Measurements from ENCODE around the gene WDR4.
"Not testable (repeated sequence)": the region's sequence is repeated elsewhere in the genome, so short reads cannot be mapped to it uniquely, and the experiment has no call there.

WDR4 gene

GRCh38 chr21:42852925-42853570 is 26.3 kb downstream of the WDR4 start:
- no peak for DNase-seq

DNA sequence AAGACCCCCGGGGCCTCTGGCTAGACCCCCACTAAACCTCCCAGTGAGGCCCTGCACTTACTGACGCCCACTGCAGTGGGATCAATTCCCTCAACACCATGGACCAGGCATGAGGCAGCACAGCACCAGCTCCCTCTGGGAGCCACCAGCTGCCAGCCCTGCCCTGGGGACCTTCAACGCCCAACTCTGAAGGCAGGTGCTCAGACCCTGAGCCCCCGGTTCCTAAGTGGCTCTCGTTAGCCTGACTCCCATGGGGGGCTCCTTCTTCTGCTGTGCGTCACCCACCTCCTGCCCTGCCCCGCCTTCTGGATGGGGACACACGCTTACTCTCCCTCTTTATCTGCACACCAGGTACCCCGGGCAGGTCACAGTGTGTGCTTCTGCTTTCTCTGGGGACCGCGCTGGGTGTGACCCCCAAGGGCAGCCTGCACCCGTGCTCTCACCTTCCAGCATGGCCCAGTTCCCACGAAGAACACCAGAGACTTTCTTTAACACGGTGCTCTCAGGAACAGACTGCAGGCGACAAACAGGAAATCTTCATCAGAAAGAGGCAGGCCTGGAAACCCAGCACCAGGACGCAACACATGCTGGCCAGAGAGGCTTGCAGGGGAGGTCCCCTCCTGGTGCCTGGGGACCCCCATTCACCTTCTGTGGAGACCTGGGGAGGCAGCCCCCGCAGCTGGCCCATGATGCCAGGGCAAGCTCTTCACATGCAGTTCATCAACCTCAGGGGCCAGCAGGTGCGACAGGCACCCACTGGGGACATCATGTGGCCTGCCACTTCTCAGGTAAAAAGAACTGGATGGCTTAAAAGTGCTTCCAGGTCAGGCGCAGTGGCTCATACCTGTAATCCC is 27.3 kb downstream of the WDR4 start:
- no peak for DNase-seq

DNA sequence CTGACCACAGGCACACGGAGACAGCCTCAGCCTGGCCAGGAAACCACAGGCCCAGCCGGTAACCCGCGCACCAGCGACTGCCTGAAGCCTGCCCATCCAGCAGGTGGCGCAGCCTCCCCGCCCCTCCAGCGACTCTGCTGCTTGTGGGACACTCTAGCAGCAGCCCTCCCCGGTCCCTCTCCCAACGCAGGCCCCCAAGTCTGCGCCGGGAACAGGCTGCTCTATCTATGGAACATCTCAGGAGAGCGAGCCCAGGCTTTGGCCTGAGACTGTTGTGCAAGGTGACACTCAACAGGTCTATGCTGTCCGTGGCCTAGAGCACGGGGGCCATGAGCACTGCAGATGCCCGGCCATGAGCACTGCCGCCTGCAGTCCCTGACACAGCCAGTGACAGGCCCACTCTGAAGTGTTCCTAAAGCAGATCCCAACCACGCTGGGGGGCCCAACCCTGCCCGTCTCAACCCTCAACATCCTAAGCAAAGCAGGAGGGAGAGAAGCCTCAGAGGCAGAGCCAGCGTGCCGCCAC is 28.4 kb downstream of the WDR4 start:
- peak; percentile 27 to 65 (median 44) for DNase-seq

DNA sequence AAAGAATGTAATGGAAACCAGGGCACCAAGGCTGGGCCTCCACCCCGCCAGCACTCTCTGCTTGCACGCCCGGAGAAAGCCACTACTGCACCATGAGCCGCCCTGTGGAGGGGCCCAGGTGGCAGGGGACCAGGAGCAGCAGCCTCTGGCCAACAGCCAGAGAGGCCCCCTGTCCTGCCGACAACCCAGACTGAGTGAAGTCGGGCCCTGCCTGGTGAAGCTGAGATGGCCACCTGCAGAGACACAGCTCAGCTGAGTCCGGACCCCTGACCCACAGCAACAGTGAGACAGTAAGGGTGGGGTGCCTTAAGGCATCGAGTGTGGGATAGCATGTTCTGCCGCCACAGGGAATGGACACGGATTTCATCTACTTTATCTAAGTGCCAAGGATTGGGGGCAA is 28.9 kb downstream of the WDR4 start:
- DNase-seq, result no peak

DNA sequence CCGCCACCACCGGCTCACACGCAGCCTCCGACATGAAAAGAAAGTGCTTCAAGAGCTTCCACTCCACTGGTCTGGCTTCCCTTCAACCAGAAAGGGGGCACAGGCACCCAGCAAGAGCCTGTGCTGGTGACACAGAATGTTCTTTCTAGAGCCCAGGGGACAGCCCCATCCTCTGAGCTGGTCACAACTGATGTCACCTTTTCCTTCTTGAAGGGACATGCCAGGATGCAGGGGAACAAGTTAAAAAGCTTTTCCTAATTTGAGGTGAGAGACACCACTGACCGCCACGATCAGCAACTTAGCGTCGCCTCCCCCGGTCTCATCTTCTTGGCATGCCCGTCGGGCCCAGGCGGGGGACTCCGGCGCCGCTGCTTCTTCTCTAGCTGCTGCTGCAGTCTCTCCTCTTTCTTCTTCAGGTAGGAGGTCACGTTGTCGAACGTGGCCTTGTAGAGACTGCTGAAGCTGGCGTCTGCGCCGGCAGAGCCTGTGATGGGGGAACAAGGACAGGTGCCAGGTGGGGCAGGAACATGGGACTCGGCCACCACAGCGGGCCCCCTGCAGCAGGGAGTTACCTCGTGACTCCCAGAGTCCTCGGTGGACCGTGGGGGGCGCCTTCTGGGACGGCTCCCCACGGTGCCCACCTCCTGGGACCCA is 29.5 kb downstream of the WDR4 start:
- no peak for DNase-seq

DNA sequence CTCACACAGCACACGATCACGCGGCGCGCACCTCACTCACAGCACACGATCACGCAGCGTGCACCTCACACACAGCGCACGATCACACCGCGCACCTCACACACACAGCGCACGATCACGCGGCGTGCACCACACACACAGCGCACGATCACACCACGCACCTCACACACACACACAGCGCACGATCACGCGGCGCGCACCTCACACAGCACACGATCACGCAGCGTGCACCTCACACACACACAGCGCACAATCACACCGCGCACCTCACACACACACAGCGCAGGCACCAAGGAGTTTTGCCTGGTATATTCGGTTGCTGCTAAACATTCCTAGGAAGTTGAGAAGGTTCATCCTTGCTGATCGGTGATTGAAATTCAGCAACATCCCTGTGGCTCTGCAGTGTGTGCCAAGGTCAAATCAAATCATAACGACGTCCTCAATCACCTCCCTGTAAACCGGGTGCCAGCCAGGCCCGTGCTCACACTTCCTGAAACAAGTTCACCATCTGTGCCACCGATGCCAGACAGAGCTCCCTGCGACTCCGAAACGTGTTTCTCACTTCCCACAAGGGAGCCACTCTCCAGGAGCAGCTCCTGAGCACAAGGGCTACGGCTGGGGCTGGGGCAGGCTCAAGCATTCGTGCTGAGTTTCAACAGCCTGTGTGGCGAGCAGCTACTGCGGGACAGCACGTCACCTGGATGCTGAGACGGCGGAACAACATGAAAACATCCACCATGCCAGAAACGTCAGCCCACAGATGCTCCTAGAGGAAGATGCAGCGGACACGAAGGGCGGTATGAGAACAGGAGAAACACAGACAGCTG is 30.2 kb downstream of the WDR4 start:
- no peak for DNase-seq

DNA sequence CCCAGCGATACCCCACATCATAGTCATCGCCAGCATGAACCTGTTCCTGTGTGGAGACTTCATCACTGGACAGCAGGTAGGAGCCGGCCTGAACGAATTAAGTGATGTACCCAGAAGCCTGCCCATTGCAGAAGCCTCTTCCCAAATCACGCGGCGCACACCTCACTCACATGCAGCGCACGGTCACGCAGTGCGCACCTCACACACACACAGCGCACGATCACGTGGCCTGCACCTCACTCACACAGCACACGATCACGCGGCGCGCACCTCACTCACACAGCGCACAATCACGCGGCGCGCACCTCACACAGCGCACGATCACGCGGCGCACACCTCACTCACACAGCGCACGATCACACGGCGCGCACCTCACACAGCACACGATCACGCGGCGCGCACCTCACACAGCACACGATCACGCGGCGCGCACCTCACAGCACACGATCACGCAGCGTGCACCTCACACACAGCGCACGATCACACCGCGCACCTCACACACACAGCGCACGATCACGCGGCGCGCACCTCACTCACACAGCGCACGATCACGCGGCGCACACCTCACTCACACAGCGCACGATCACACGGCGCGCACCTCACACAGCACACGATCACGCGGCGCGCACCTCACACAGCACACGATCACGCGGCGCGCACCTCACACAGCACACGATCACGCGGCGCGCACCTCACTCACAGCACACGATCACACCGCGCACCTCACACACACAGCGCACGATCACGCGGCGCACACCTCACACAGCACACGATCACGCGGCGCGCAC is 31.0 kb downstream of the WDR4 start:
- DNase-seq, result not testable (repeated sequence)

DNA sequence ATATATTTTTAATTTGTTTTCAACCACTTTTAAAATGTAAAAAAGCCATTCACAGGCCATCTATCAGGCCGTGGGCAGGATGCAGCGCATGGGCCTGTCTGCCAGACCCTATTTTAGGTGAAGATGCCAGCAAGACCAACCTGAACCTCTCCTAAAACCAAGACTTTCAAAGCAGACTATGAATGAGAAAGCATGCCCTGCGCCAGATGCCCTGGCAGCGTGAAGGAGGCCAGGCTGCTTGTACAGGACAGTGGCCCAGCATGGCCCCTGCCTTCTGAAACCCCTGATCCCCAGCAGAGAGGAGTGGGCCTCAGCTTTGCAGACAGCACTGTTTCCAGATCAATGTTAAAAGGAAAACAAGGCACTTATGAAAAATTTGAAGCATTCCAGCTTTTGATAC is 31.6 kb downstream of the WDR4 start:
- DNase-seq, result no peak

GRCh38 chr21:42847051-42847707 is 32.2 kb downstream of the WDR4 start:
- no peak for DNase-seq

DNA sequence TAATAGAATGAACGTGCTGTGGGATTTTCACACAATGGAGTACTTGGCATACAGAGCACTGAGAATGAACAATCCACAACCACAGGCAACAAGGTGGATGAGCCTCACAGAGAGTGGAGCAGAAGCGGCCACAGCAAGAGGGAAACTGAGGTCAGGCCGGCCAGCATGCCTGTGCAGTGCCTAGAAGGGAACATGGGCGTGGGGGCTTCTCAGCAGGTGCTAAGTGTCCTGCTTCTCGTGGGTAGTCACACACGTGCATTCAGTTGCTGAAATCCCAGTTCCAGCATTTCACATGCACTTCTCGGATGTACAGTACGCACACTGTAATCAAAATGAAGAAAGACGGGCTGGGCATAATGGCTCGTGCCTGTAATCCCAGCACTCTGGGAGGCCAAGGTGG is 33.1 kb downstream of the WDR4 start:
- no peak for DNase-seq

DNA sequence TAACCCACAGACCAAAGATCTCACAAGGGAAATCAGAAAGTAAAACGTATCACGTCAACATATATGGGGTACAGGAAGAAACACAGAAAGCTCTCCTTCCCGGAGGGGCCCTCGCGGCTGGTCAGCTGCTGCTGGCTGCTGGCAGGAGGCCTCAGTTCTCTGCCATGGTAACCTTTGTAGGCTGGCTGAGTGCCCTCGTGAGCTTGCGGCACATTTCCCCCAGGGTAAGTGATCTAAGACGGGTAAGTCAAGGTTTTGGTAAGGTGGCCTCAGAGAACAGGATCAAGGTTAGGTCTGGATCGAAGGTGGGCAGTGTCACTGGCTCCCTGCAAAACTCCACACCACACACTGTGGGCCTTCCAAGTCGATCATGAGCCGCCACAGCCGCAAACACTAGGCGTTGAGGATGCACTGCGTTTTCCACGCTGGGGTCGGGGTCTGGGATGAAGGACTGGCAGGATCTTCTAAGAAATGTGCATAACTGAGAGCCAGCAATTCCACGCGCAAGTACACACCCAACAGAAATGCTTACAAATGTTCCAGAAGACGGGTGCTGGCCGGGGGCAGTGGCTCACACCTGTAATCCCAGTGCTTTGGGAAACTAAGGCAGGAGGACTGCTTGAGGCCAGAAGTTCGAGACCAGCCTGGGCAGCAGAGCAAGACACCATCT is 33.9 kb downstream of the WDR4 start:
- no peak for DNase-seq

GRCh38 chr21:42844411-42845113 is 34.8 kb downstream of the WDR4 start:
- DNase-seq, result no peak

DNA sequence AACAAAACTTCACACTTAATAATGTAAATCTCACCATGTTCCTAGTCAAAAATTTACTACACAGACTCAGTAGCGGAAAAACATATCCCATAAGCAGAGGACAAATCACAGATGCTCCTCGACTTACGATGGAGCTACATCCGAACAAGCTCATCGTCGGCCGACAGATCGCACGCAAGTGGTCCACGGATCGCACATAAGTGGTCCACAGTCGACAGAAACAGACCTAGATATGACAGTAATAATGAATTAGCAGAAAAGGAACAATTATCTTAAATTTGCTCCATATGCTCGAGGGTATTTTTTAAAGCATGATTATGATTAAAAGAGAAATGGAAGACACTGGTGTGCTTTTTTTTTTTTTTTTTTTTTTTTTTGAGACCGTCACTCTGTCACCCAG is 36.3 kb downstream of the WDR4 start:
- no peak for DNase-seq

DNA sequence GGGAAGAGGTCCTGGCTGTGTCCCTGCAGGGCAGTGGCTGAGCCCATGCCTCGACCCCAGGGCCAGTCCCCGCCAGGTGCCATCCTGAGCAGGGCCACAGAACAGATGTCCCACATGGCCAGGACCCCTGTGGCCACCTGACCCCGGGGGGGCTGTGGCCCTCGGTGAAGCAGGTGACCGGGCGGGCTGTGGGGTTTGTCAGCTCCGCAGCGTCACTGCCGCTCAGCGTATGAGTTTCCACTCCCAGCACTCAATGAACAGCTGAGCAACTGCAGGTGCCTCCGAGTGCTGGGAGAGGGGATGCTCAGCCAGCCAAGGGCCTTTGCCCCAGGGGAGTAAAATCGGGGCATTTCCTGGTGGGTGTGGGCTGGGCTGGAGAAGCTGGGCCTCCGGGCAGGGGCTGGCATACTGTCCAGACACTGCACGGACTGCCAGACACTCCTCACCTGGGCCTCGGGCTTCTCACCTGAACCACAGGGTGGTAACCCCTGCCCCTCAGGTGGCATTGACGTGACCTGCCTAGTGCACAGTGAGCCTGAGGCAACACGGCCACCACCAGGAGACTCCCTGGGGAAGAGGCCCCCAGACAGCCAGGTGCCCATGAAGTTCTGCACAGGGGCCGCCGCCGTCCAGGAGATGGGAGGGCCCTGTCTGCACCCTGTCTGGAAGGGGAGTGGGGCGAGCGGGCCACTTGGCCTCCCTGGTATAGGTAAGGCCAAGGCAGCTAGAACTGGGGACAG is 37.3 kb downstream of the WDR4 start:
- DNase-seq, result not testable (repeated sequence)

- DNase-seq, result no peak
Measured at GRCh38 chr21:42841156-42841915, 38.0 kb downstream of the WDR4 start.

- DNase-seq, result no peak
Measured at GRCh38 chr21:42840411-42841155, 38.8 kb downstream of the WDR4 start.
